SK-N-SH (cell line): Measurements from ENCODE around the gene FANCL.

Experiments used
- EZH2phosphoT487 ChIP-seq: fragments of 200-600 bp; sonication (generic); IDR thresholded peaks from 2 replicates; pipeline ENCODE4 v1.6.1; 2017; ENCODE audit warnings: low read depth, mixed run types, mild to moderate bottlenecking, antibody characterized with exemption, moderate library complexity, borderline replicate concordance
- GABPA ChIP-seq: IDR thresholded peaks from 2 replicates; pipeline ENCODE4 v1.4.0; 2012; ENCODE audit warnings: low read depth, mild to moderate bottlenecking
- SMC3 ChIP-seq: IDR thresholded peaks from 2 replicates; pipeline ENCODE4 v1.6.1; 2012; ENCODE audit warnings: low read depth, low read length, improper control_type of control experiment
- TAF1 ChIP-seq: IDR thresholded peaks from 2 replicates; pipeline ENCODE4 v1.6.1; 2012; ENCODE audit warnings: low read depth, mild to moderate bottlenecking, low read length, moderate library complexity, borderline replicate concordance
- TEAD4 ChIP-seq: IDR thresholded peaks from 2 replicates; pipeline ENCODE4 v1.4.0; 2012; ENCODE audit warnings: mild to moderate bottlenecking, borderline replicate concordance; ENCODE audit not compliant: insufficient read depth
- TF ChIP-seq, protein P1 (sequence below): fragments of 200-600 bp; sonication (generic); IDR thresholded peaks from 2 replicates; pipeline ENCODE4 v1.6.1; 2017; ENCODE audit warnings: antibody characterized with exemption, mild to moderate bottlenecking, moderate library complexity
- TF ChIP-seq, protein P2 (sequence below): IDR thresholded peaks from 2 replicates; pipeline ENCODE4 v1.4.0; 2012; ENCODE audit warnings: low read depth

DNA sequence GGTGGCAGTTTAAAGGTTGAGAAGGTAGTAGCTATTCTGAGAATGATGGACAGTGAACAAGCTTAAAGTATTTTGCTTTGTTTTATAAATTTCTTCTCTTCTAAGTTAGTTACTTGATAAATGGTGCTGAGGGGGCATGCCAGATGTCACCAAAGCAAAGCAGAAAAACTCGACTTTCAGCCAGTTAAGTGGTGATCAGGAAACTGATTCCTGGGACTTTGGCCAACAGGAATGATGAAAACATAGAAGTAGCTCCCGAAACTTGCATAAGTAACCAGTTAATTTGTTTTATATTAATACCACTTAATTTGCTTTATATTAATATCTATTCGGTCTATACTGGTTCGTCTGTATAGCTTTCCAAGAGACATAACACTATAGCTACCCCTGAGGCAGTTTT, 82.6 kb downstream of the FANCL start:
- TF ChIP-seq, protein P1, sequence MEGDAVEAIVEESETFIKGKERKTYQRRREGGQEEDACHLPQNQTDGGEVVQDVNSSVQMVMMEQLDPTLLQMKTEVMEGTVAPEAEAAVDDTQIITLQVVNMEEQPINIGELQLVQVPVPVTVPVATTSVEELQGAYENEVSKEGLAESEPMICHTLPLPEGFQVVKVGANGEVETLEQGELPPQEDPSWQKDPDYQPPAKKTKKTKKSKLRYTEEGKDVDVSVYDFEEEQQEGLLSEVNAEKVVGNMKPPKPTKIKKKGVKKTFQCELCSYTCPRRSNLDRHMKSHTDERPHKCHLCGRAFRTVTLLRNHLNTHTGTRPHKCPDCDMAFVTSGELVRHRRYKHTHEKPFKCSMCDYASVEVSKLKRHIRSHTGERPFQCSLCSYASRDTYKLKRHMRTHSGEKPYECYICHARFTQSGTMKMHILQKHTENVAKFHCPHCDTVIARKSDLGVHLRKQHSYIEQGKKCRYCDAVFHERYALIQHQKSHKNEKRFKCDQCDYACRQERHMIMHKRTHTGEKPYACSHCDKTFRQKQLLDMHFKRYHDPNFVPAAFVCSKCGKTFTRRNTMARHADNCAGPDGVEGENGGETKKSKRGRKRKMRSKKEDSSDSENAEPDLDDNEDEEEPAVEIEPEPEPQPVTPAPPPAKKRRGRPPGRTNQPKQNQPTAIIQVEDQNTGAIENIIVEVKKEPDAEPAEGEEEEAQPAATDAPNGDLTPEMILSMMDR, result no peak
- no peak for TF ChIP-seq SMC3
- TF ChIP-seq TAF1, result no peak
- no peak for TF ChIP-seq EZH2phosphoT487
- no peak for TF ChIP-seq GABPA
- TF ChIP-seq, protein P2, sequence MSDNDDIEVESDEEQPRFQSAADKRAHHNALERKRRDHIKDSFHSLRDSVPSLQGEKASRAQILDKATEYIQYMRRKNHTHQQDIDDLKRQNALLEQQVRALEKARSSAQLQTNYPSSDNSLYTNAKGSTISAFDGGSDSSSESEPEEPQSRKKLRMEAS, result no peak
- TF ChIP-seq TEAD4, result no peak
